GM12873 (cell line): ENCODE measurements around the gene BLVRA.

ENCODE experiments used
- TF ChIP-seq, protein P1 (sequence below): IDR thresholded peaks from 2 replicates; pipeline ENCODE4 v1.5.1; 2012; ENCODE audit warnings: low read depth, mild to moderate bottlenecking, moderate library complexity, low read length, control low read depth; ENCODE audit not compliant: insufficient read depth; ENCODE audit errors: missing control alignments

Gene BLVRA

GRCh38 chr7:43792471-43793150 lies 34.1 kb downstream of the BLVRA start:
- TF ChIP-seq, protein P1, sequence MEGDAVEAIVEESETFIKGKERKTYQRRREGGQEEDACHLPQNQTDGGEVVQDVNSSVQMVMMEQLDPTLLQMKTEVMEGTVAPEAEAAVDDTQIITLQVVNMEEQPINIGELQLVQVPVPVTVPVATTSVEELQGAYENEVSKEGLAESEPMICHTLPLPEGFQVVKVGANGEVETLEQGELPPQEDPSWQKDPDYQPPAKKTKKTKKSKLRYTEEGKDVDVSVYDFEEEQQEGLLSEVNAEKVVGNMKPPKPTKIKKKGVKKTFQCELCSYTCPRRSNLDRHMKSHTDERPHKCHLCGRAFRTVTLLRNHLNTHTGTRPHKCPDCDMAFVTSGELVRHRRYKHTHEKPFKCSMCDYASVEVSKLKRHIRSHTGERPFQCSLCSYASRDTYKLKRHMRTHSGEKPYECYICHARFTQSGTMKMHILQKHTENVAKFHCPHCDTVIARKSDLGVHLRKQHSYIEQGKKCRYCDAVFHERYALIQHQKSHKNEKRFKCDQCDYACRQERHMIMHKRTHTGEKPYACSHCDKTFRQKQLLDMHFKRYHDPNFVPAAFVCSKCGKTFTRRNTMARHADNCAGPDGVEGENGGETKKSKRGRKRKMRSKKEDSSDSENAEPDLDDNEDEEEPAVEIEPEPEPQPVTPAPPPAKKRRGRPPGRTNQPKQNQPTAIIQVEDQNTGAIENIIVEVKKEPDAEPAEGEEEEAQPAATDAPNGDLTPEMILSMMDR: no peak

DNA sequence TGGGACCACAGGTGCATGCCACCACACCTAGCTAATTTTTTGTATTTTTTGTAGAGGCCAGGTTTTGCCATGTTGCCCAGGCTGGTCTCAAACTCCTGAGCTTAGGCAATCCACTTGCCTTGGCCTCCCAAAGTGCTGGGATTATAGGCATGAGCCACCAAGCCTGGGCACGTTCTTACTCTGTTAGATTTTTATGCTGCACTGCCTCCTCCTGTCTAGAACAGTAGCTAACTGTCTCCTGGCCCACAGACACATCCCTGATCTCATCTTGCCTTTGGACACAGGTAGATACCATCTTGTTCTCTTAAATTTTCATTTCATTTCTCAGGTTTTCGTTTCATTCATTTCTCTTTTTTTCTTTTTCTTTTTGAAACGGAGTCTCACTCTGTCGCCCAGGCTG lies 41.1 kb downstream of the BLVRA start:
- TF ChIP-seq, protein P1: no peak

DNA sequence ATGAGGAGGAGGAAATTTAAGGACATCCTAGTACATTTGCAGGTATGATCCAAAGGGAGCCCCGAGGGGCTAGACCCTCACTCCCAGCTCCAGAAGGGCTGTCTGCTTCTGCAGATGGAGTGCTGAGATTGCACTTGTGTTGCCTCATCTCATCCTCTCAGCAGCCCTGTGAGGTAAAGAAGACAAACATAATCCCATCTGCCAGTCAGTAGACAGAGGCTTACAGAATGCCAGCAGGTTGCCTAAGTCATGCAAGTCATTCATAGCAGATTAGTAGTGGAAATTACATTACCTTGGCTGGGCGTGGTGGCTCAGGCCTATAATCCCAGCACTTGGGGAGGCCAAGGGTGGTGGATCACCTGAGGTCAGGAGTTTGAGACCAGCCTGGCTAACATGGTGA lies 45.4 kb downstream of the BLVRA start:
- TF ChIP-seq, protein P1: no peak

- TF ChIP-seq, protein P1: no peak
Observed at GRCh38 chr7:43808410-43808809, 49.9 kb downstream of the BLVRA start.

DNA sequence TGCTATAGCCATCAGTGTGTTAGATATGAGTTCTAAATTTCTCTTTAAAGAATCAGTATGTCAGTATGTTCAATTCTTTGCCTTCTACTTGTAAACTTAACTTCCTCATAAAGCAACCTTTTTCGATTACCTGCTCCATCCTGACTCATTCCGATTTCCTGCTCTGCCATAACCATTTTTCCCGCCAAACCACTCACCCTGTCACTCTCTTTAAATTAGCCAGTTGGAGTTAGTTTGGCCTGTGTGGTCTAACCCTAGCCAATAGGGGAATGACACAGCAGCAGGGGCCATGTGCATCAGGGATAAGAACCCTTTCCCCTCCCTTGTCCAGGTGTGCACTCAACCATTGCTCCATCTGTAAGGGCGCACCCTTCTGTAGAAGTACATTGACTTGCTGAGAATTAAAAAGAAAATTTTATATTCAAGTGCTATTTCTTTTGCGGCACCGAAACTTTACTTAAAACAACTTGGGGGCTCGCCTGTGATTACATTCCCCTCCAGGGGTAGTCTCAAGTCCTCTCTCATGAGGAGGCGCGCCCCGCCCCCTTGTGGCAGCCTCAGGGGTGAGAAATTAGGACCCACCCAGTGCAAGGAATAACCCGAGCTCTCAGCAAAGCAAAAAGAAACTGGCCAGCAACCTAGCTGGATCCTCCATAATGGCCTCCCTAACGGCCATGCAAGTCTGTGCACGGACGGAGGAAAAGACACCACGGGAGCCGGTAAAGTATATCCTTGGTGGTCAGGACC lies 51.9 kb downstream of the BLVRA start:
- TF ChIP-seq, protein P1: peak; percentile 47

GRCh38 chr7:43815373-43815772 lies 56.9 kb downstream of the BLVRA start:
- TF ChIP-seq, protein P1: no peak

DNA sequence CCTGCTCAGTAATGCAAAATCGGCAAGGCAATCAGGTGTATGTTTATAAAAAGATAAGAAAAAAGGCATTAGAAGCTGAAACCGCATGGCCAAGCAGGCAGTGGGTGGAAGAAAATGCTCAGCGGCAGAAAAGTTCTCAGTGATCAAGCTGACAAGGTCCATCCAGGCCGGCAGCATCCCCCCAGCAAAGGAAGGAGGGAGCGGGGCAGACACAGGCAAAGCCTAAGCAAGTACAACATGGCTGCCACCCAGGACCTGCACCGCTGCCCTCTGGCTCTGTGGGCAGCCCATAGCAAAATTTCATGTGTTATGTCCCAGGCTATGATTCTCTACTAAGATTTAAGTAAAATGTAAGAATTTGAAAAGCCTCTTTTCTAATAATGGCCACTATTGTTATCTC lies 65.5 kb downstream of the BLVRA start:
- TF ChIP-seq, protein P1: no peak
